GM12801 (cell line): Measurements from ENCODE around the gene SERP2.

Experiments used
- TF ChIP-seq, protein P1 (sequence below): IDR thresholded peaks from one replicate; pipeline ENCODE4 v1.5.1; 2011; ENCODE audit warnings: control low read depth; ENCODE audit not compliant: insufficient read length; ENCODE audit errors: extremely low read depth

Gene SERP2

DNA sequence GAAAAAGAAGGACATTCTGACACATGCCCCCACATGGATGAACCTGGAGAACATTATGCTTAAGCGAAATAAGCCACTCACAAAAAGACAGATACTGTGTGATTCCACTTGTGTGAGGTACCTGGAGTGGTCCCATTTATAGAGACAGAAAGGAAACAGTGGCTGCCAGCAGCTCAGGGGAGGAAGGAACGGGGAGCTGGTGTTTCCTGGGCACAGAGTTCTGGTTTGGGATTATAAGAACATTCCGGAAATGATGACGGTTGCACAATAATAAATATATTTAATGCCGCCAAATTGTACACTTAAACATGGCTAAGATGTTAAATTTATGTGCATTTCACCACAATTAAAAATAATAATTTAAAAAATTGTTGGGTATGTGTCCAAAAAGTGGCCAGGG, 33.0 kb downstream of the SERP2 start:
- TF ChIP-seq, protein P1, sequence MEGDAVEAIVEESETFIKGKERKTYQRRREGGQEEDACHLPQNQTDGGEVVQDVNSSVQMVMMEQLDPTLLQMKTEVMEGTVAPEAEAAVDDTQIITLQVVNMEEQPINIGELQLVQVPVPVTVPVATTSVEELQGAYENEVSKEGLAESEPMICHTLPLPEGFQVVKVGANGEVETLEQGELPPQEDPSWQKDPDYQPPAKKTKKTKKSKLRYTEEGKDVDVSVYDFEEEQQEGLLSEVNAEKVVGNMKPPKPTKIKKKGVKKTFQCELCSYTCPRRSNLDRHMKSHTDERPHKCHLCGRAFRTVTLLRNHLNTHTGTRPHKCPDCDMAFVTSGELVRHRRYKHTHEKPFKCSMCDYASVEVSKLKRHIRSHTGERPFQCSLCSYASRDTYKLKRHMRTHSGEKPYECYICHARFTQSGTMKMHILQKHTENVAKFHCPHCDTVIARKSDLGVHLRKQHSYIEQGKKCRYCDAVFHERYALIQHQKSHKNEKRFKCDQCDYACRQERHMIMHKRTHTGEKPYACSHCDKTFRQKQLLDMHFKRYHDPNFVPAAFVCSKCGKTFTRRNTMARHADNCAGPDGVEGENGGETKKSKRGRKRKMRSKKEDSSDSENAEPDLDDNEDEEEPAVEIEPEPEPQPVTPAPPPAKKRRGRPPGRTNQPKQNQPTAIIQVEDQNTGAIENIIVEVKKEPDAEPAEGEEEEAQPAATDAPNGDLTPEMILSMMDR: no peak

GRCh38 chr13:44407379-44407778, 33.8 kb downstream of the SERP2 start:
- TF ChIP-seq, protein P1: no peak

DNA sequence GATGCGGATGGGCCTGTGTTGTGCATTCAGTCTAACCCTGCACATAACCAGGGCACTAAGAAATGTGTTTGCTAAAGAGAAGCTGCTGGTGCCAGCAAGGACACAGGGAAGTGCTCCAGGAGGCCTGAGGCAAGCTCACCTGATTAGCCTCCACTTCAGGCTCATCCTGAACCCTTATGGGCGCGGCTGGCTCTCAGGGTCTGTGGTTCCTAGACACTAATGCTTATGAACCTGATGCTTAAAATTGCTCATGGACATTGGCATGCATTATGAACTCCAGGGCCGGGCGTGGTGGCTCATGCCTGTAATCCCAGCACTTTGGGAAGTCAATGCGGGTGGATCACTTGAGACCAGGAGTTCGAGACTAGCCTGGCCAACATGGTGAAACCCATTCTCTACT, 34.3 kb downstream of the SERP2 start:
- TF ChIP-seq, protein P1: no peak

DNA sequence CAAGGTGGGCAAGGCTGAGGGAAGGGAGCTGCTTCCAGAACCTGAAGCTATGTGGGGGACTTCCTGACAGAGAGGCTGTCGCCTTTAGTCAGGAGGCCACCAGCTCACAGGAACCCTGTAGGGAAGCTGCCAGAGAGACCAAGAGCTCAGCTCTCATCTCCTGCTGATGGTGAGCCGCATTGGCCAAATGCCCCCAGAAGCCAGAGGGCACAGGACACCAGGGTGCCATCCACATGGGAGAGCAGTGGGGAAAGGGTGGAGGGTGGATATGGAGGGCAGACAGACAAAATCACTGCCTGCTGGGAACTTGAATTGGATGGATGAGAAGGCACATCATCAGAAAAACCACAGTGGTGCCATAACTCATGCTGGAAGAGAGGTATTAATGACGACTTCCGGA, 36.0 kb downstream of the SERP2 start:
- TF ChIP-seq, protein P1: no peak

DNA sequence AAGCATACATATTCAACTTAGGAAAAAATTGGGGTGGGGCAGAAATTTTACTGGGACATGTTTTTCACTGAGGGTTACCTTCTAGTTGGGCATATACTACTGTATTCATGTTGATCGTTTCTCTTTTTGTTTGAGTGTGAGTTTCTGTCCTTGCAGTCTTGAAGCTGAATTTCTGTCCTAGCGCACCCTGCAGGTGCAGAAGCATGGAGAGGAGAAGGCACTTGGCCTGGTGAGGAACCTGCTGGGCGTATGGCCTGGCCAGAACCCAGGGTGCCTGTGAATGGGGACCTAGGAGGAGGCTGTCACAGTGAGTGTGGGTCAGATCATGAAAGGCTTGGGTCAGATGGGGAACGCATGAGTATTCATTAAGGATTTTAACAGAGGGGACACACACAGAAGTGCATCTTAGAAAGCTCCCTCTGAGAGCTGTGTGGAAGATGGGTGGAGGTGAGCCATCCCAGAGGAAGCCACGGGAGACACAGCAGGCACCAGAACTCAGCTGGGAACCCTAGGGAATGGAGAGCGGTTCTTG, 36.8 kb downstream of the SERP2 start:
- TF ChIP-seq, protein P1: no peak

DNA sequence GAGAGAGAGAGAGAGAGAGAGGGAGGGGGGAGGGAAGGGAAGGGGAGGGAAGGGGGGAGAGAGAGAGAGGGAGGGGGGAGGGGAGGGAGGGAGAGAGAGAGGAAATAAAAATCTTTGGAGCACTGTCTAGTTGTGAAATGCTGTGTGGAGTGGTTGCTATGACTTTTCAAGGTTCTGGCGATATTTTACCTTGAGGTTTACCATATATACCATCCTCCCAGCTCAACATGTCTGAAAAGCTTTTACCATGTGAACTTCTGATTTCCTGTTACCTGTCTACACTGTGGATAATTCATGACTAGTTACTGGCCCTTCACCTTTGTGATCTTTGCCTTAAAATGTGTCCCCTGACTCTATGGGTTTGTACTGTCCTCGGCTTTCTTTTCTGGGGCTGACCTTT, 38.2 kb downstream of the SERP2 start:
- TF ChIP-seq, protein P1: no peak

- TF ChIP-seq, protein P1: no peak
Measured at GRCh38 chr13:44412346-44412935, 38.8 kb downstream of the SERP2 start.
